NCI-H1417 (cell line): Measurements from ENCODE around the gene RND1.
"Not testable (repeated sequence)": the region's sequence is repeated elsewhere in the genome, so short reads cannot be mapped to it uniquely, and the experiment has no call there.

Experiments
- DNase-seq, 3 experiments: peaks; one replicate each; lab custom pipeline; 2025; lab: John Stamatoyannopoulos, UW

Gene RND1

DNA sequence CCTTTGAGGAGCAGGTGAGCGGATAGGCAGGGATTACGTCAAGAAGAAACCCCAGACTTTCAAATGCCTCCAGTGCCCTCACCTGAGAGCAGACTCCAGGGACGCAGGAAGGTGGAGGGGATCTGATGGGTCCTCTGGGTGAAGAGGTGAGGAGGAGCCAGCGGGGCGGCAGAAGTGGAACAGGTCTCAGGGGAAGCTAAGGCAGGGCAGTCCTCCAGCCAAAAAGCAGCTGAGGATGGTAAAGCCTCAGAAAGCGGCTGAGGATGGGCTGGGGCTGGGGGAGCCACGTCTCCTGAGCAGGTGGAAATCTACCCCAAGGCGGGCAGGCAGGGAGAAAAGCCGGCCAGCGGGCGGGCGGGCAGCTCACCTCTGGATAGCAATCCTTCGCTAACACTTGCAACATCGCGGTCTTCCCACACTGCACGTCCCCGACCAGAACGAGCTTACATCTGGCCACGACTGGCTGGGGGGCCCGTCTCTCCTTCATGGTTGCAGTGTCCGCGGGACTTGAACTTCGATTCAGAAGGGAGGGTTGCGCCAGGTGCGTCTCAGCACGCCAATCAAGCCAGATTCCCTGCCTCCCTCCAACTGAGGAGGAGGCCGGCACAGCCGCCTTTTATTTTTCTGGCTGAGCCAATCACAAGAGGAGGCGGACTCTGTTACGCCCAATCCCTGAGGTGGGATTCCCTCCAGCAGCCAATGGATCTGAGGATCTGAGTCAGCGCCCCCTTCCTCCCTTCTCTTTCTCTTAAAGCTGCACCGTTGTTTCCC lies at the start of gene RND1:
RND1 (minus strand) TSS at position 590 of the 771 bp plus-strand sequence; CDS start at position 487, 103 bp downstream.
- DNase-seq, result peak; percentile 92 to 97 (median 94)

DNA sequence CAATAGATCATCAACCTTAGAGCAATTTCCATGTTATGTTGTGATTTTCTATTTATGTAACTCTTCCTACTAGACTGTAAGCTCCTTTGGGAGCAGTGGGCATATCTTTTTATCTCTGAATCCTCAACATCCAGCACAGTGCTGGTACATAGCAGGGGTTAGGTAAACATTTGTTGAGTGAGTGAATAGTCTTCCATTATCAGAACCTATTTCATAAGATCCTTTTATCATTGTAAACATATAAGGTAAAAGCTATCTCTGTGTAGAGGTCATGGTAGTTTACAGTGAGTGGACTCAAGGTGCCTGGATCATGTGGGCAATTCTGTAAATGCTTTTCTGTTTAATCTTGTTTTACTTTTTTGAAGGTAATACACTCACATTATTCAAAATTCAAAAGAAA lies 44.5 kb upstream of the RND1 start:
- no peak for DNase-seq

DNA sequence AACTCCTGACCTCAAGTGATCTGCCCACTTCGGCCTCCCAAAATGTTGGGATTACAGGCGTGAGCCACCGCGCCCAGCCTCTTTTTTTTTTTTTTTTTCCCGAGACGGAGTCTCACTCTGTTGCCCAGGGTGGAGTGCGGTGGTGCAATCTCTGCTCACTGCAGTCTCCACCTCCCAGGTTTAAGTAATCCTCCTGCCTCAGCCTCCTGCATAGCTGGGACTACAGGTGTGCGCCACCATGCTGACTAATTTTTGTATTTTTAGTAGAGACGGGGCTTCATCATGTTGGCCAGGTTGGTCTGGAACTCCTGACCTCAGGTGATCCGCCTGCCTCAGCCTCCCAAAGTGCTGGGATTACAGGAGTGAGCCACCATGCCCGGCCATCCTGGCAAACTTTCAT lies 44.0 kb upstream of the RND1 start:
- not testable (repeated sequence) for DNase-seq

DNA sequence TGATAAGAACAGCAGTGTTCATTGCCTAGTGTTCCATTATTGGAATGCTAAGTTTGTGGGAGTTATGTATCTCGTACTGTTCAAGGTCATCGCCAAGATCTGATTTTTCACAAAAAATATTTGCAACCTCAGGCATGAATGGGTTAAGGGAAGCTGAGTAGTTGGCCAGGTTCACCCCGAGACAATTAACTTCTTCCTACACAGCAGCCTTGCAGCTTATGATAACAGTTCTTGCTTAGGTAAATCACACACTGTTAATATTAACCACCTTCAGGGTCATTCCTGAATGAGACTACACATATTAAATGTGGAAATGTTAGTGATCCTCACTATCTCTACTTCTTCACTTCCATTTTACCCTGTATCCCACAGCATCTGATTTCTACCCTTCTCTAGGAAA lies 41.6 kb upstream of the RND1 start:
- no peak for DNase-seq

GRCh38 chr12:48903982-48904411 lies 38.3 kb upstream of the RND1 start:
- peak; percentile 69 to 84 (median 71) for DNase-seq

DNA sequence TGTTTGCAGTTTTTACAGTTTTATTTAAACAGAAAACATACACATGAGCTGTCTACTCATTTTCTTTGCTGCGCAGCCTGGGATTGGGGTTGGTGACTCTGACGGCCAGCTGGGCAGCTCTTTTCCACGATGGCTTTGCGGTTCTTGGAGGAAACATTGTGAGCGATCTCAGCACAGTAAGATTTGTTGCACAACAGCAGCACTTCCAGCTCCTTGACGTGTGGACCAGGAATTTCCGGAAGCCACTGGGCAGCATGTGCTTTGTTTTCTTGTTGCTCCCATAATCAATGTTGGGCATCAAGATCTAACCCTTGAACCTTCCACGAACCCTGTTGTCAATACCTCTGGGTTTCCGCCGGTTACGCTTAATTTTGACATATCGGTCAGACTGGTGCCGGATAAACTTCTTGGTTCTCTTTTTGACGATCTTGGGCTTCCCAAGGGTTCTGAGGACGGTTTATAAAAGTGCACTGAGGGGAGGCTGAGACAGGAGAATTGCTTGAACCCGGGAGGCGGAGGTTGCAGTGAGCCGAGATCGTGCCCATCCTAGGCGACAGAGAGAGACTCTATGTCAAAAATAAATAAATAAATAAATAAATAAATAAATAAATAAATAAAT lies 37.8 kb upstream of the RND1 start:
- no peak for DNase-seq

DNA sequence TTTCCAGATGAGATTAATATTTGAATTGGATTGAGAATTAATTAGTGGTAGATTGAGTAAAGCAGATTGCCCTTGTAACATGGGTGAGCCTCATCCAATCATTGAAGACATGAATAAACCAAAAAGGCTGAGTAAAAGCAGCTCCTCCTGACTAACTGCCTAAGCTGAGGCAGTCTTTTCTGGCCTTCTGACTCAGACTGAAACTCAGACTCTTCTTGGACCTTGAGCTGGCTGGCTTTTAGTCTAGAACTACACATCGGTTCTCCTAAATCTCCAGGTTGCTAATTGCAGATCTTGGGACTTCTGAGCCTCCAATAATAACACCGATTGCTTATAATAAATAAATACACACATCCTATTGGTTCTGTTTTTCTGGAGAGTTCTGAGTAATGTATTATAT lies 35.6 kb upstream of the RND1 start:
- DNase-seq, result no peak

DNA sequence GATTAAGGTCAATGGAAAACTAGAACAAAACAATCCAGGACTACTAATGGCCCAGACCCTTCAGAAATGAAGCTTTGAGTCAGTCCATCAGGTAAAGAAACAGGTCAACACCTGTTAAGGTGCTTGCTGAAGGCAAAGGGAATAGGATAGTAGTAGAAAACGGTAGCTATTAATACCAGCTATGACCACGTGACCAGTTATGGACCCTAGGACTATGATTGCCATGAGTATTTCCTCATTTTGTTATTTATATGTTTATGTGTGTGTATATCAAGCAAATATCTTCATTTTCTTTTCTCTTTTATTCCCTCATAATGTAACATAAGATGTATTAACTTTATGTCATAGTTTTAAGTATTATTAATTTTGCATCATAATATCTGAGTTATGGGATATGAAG lies 34.0 kb upstream of the RND1 start:
- no peak for DNase-seq

GRCh38 chr12:48894271-48894670 lies 28.6 kb upstream of the RND1 start:
- DNase-seq, result no peak

DNA sequence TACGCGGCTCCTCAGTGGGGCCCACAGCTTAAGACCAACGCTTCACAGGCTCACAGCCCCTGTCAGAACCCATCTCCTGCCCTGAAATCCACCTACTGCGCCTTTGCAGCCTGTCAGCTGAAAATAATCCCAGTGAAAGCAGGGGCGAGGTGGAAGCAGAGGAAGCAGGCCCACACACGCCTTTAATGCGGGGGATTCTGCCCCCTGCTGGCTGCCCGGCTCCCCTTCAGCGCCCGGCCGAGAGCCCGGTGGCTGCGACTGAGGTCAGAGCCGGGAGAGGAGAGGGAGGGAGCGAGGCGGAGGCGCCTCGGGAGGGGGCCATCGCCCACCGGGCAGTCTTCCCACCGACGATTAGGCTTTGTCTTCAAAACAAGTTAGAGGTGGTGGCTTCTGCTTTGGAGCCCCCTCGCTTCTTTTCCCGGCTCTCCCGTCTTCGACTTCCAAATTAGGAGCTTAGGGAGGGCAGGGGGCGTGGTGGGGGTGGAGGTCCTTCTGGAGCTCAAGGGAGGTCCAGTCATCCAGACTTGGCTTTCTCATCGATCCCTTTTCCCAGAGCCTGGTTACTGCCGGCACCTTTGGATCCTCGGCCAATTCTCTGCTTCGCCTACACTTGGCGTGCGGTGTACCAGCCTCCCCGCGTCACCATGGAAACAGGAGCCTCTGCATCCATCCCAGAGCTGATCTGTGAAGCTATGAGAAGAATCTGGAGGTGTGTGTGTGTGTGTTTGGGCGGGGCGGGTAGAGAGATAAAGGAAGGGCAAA lies 25.2 kb upstream of the RND1 start:
- peak; percentile 53 to 87 (median 77) for DNase-seq

- no peak for DNase-seq
Observed at GRCh38 chr12:48889679-48890078, 24.0 kb upstream of the RND1 start.

- DNase-seq, result peak in 2 of 3 experiments; percentile 49 to 74
Observed at GRCh38 chr12:48883305-48884161, 17.9 kb upstream of the RND1 start.

- no peak for DNase-seq
Observed at GRCh38 chr12:48882972-48883304, 17.3 kb upstream of the RND1 start.

DNA sequence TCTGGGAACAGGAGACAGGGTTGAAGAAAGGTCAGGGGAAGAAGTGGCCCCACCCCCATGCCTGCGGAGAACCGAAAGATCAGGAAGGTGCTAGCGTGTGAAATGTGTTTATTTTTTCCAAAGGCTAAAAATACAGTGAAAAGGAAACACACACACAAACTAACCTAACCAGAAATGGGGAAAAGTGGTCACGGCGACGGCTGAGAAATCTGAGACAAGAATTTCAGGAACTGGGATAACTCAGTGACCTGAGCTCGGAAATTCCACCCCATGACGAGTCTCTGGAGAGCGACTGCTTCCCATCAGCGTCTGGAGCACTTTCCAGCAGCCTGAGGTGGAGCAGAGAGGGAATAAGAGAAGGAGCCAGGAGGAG lies 16.6 kb upstream of the RND1 start:
- DNase-seq, result no peak

- DNase-seq, result no peak
Observed at GRCh38 chr12:48881686-48882314, 16.1 kb upstream of the RND1 start.

- DNase-seq, result no peak
Observed at GRCh38 chr12:48880647-48881046, 15.0 kb upstream of the RND1 start.

GRCh38 chr12:48878548-48878947 lies 12.9 kb upstream of the RND1 start:
- no peak for DNase-seq

DNA sequence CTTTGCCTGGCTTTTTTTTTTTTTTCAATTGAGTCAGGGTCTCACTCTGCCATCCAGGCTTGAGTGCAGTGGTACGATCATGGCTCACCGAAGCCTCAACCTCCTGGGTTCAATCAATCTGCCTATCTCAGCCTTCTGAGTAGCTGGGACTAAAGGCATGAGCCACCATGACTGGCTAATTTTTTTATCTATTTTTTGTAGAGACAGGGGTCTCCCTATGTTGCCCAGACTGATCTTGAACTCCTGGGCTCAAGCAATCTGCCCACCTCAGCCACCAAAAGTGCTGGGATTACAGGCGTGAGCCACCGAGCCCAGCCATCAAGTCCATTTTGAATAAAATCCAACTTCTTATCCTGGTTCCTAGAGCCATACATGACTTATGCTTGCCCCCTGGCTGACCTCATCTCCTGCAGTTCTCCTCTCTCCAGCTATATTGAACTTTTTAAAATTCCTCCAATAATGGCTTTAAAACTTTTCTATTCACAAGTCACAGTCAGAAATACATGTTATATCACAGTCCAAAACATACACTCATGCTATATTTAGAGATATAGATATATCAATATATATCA lies 10.4 kb upstream of the RND1 start:
- DNase-seq, result no peak

- DNase-seq, result not testable (repeated sequence)
Observed at GRCh38 chr12:48873534-48873933, 7.9 kb upstream of the RND1 start.

DNA sequence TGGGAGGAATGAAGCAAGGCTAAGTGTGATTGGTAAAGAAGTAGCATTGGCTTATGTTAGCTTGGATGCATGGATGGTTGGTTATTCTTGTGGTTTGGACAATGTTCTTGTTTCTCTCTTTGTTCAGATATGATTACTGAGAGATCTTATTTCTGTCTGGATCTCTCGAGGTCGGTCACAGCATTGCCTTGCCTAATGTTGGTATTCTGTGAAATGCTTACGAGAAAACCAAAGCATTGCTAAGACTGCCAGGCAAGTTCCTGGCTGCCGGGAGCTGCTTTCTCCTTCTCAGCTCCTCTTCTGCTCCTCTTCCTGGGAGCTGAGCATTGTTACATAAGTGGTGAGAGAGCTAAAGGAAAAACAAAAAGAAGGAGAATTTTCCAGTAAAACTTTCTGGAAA lies 7.4 kb upstream of the RND1 start:
- no peak for DNase-seq

GRCh38 chr12:48869191-48869590 lies 3.5 kb upstream of the RND1 start:
- no peak for DNase-seq
